ENCODE measurements around the gene CLASRP. TPM values are rescaled to one million over a fixed set of nuclear protein-coding genes. Genes with fewer than 3 reads are reported as not detected.

The CLASRP gene
- total RNA-seq, 3 donors from 2014 or later (not counting 1 experiment from before 2014, with no cell fraction given) = 142 to 160 (median 146) TPM

DNA sequence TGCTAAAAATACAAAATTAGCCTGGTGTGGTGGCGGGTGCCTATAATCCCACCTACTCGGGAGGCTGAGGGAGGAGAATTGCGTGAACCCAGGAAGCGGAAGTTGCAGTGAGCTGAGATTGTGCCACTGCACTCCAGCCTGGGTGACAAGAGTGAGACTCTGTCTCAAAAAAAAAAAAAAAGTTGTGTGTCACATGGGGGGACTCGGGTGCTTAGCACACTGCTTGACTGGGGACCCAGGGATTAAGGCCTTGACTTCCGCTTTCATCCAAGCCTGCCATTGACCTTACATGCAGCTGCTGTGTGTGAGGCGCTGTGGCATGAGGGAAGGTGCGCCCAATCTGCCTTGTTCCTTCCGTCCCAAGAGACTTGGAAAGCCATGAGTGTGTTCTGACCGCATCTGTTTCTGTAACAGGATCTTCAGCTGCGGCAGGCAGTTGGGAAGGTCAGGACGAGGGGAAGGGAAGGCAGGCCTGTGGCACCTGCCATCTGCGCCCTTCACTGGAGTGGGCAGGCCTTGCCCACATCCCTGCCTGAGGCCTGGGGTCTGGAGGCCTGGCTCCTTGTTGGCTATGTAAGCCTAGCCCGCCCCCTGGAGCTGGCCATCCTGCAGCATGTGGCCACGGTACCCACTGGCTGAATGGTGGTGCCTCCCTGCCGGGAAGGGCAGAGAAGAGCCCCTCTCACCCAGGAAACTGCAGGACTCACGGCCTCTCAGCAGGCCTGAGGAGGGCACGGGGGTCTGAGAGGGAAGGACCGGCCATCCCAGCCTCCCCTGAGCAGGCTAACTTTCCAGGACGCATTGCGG, 77.2 kb downstream of the CLASRP start:
- no peak overlapping the region for H3K4me3 Mint-ChIP-seq
- no peak overlapping the region for H3K27ac ChIP-seq (ENCODE audit: low read length)
- peaks cover 21 to 40% of the 10 kb centered on the region in 2 donors for H3K4me1 Mint-ChIP-seq
- peaks cover 41% of the 10 kb centered on the region for H3K4me1 ChIP-seq (ENCODE audit: control insufficient read depth, insufficient read depth, low read length)
- TF ChIP-seq, protein P1, sequence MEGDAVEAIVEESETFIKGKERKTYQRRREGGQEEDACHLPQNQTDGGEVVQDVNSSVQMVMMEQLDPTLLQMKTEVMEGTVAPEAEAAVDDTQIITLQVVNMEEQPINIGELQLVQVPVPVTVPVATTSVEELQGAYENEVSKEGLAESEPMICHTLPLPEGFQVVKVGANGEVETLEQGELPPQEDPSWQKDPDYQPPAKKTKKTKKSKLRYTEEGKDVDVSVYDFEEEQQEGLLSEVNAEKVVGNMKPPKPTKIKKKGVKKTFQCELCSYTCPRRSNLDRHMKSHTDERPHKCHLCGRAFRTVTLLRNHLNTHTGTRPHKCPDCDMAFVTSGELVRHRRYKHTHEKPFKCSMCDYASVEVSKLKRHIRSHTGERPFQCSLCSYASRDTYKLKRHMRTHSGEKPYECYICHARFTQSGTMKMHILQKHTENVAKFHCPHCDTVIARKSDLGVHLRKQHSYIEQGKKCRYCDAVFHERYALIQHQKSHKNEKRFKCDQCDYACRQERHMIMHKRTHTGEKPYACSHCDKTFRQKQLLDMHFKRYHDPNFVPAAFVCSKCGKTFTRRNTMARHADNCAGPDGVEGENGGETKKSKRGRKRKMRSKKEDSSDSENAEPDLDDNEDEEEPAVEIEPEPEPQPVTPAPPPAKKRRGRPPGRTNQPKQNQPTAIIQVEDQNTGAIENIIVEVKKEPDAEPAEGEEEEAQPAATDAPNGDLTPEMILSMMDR (IDR thresholded peaks at IDR 0.05) = no peak
- DNase-seq = no peak
- H3K9me3 Mint-ChIP-seq = no peaks in the 10 kb centered on the region
- WGBS (ENCODE audit: insufficient coverage) = 83% methylated on average over 21 of the region's 21 CpGs
- H3K27me3 ChIP-seq (ENCODE audit: control insufficient read depth, insufficient read depth, low read length) = no peaks in the 10 kb centered on the region
- intact Hi-C loops (cut with micrococcal nuclease) = no loop called here
- no peaks in the 10 kb centered on the region for H3K9me3 ChIP-seq (ENCODE audit: control insufficient read depth, insufficient read depth, low read length)
- no peaks in the 10 kb centered on the region for H3K27me3 Mint-ChIP-seq (ENCODE audit: low read depth in 2 of 2)
- H3K27ac Mint-ChIP-seq = peak overlapping the region in 1 of 2 donors; percentile 59
- no peak for ATAC-seq
- H3K36me3 Mint-ChIP-seq = no peaks in the 10 kb centered on the region
- no peak overlapping the region for H3K4me3 ChIP-seq (ENCODE audit: low read length)
- no peaks in the 10 kb centered on the region for H3K36me3 ChIP-seq (ENCODE audit: control insufficient read depth, insufficient read depth, low read length)

DNA sequence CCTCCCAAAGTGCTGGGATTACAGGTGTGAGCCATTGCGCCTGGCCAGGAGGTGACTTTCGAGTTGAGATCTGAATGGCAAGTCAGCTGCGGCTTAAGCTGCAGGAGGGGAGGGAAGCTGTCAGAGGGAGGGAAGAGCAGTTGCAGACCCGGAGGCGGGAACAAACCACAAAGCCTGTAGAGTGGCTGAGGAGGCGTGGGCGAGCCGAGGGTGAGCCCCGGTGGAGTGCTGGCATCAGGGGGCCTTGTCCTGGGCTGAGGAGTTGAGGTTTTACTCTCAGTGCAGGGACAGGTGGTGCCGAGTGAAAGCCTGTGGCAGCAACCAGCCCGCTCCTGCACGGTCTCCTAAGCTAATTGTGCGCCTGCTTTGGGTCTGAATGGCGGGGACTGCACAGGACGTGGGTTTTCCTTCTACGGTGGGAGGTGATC, 78.3 kb downstream of the CLASRP start:
- TF ChIP-seq, protein P1 (IDR thresholded peaks at IDR 0.05) = no peak
- no peak overlapping the region for H3K27ac ChIP-seq (ENCODE audit: low read length)
- H3K4me1 ChIP-seq (ENCODE audit: control insufficient read depth, insufficient read depth, low read length) = peaks cover 53% of the 10 kb centered on the region
- H3K4me1 Mint-ChIP-seq = peaks cover 32 to 50% of the 10 kb centered on the region in 2 donors
- H3K4me3 Mint-ChIP-seq = no peak overlapping the region
- no peaks in the 10 kb centered on the region for H3K36me3 Mint-ChIP-seq
- H3K4me3 ChIP-seq (ENCODE audit: low read length) = no peak overlapping the region
- no peaks in the 10 kb centered on the region for H3K9me3 Mint-ChIP-seq
- DNase-seq (peak in 1 of 2 donors; percentile 50), ATAC-seq (peak in 2 of 3 donors; percentile 50 to 60)
- no peaks in the 10 kb centered on the region for H3K27me3 Mint-ChIP-seq (ENCODE audit: low read depth in 2 of 2)
- H3K36me3 ChIP-seq (ENCODE audit: control insufficient read depth, insufficient read depth, low read length) = no peaks in the 10 kb centered on the region
- H3K27ac Mint-ChIP-seq = peak overlapping the region in 1 of 2 donors; percentile 59
- intact Hi-C loops (cut with micrococcal nuclease) = no loop called here
- H3K27me3 ChIP-seq (ENCODE audit: control insufficient read depth, insufficient read depth, low read length) = no peaks in the 10 kb centered on the region
- WGBS (ENCODE audit: insufficient coverage) = 8% methylated on average over 16 of the region's 16 CpGs
- no peaks in the 10 kb centered on the region for H3K9me3 ChIP-seq (ENCODE audit: control insufficient read depth, insufficient read depth, low read length)

DNA sequence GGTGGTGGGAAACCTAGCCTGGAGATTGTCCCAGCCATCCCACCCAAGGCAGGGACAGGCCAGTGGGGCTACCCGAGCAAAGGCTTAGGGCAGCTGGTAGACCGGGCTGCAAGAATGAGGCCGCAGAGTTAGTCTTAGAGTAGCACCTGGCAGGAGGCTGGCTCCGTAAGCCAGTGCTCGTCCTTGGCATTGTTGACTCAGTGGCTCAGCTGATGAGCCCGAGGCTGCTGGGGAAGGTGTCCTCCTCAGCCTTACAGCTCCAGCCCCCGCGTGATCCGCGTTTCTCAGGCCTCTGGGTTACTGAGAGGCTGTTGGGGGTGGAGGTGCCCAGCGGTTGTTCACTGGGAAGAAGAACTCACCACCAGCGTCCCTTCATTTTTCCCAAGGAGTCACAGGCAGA, 78.8 kb downstream of the CLASRP start:
- Histone ChIP-seq H3K36me3 (ENCODE audit: control insufficient read depth, insufficient read depth, low read length) (no peaks in the 10 kb centered on the region), H3K9me3 (ENCODE audit: control insufficient read depth, insufficient read depth, low read length) (no peaks in the 10 kb centered on the region), H3K4me3 (ENCODE audit: low read length) (no peak overlapping the region), H3K4me1 (ENCODE audit: control insufficient read depth, insufficient read depth, low read length) (peaks cover 54% of the 10 kb centered on the region), H3K27me3 (ENCODE audit: control insufficient read depth, insufficient read depth, low read length) (no peaks in the 10 kb centered on the region), H3K27ac (ENCODE audit: low read length) (no peak overlapping the region)
- Mint-ChIP-seq H3K36me3 (no peaks in the 10 kb centered on the region), H3K27ac (peak overlapping the region; percentile 82 to 90), H3K4me3 (peak overlapping the region; percentile 53), H3K27me3 (ENCODE audit: low read depth in 2 of 2) (no peaks in the 10 kb centered on the region), H3K9me3 (no peaks in the 10 kb centered on the region), H3K4me1 (peaks cover 36 to 52% of the 10 kb centered on the region in 2 donors)
- ATAC-seq = no peak
- DNase-seq = no peak
- intact Hi-C loops (cut with micrococcal nuclease) = no loop called here
- WGBS (ENCODE audit: insufficient coverage) = 81% methylated on average over 11 of the region's 12 CpGs
- TF ChIP-seq, protein P1 (IDR thresholded peaks at IDR 0.05) = no peak
